C4-2B (cell line): ENCODE data around the gene CALML5.

ENCODE experiments used
- CTCF ChIP-seq: fragments of 450-650 bp; conservative IDR thresholded peaks from 2 replicates; pipeline ENCODE4 v1.5.1; 2017; ENCODE audit warnings: mild to moderate bottlenecking
- ZFX ChIP-seq: fragments of 450-650 bp; IDR thresholded peaks from 2 replicates; pipeline ENCODE4 v1.6.1; 2017

DNA sequence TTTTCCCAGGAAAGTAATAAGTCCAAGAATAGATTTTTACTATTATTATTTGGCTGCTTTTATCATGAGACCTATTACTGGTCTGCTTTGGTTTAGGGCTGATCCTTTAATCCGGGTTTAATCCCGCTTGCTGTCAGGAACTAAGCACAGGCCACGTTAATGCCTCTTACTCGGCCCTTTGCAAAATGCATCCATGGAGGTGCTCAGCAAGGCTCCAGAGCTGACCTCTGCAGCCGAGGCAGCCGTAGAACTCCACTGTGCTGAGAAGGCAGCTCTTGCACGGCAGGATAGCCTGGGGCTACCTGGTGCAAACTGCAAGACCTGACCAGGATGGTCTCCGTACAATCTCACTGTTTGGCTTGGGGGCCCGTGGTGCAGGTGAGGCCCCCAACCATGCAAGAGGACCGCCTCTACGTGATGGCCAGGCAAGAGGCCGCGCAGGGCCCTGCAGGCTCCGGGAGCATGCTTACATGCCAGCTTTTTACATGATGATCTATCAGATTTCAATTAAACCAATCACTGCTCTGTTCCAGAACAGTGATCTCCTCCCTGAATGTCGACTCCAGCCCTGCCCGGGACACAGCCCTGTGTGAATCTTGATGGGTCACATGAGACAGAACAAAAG lies 15.0 kb upstream of the CALML5 start:
- TF ChIP-seq CTCF (no peak), ZFX (no peak)
